ENCODE results near the gene GOLGA1.

Gene GOLGA1

GRCh38 chr9:124878518-124878917 lies 62.4 kb downstream of the GOLGA1 start:
- no peak for TF ChIP-seq FOXP2 (optimal IDR thresholded peaks at IDR 0.05; ENCODE audit: borderline replicate concordance, extremely low read depth, extremely low read length, insufficient read depth)
- TF ChIP-seq TAF1 (IDR thresholded peaks at IDR 0.05; ENCODE audit: borderline replicate concordance, insufficient read depth, low read length) = no peak
- no peak for TF ChIP-seq REST (IDR thresholded peaks at IDR 0.05; ENCODE audit: insufficient read depth in 1 of 2, low read depth in 2 of 2, low read length in 2 of 2)
- no peak for TF ChIP-seq SIN3A (IDR thresholded peaks at IDR 0.05; ENCODE audit: borderline replicate concordance, insufficient read depth, low read length)
- TF ChIP-seq POLR2AphosphoS5 (IDR thresholded peaks at IDR 0.05; ENCODE audit: low read depth, low read length) = no peak; the same call in 1 of the 2 replicates

GRCh38 chr9:124878021-124878420 lies 62.9 kb downstream of the GOLGA1 start:
- TF ChIP-seq REST (IDR thresholded peaks at IDR 0.05; ENCODE audit: insufficient read depth in 1 of 2, low read depth in 2 of 2, low read length in 2 of 2) (no peak), TAF1 (IDR thresholded peaks at IDR 0.05; ENCODE audit: borderline replicate concordance, insufficient read depth, low read length) (no peak), SIN3A (IDR thresholded peaks at IDR 0.05; ENCODE audit: borderline replicate concordance, insufficient read depth, low read length) (no peak), POLR2AphosphoS5 (IDR thresholded peaks at IDR 0.05; ENCODE audit: low read depth, low read length) (no peak), FOXP2 (optimal IDR thresholded peaks at IDR 0.05; ENCODE audit: borderline replicate concordance, extremely low read depth, extremely low read length, insufficient read depth) (no peak)

GRCh38 chr9:124877021-124877782 lies 63.7 kb downstream of the GOLGA1 start:
- TF ChIP-seq TAF1 (IDR thresholded peaks at IDR 0.05; ENCODE audit: borderline replicate concordance, insufficient read depth, low read length) (no peak), POLR2AphosphoS5 (IDR thresholded peaks at IDR 0.05; ENCODE audit: low read depth, low read length) (no peak), SIN3A (IDR thresholded peaks at IDR 0.05; ENCODE audit: borderline replicate concordance, insufficient read depth, low read length) (no peak), REST (IDR thresholded peaks at IDR 0.05; ENCODE audit: insufficient read depth in 1 of 2, low read depth in 2 of 2, low read length in 2 of 2) (no peak), FOXP2 (optimal IDR thresholded peaks at IDR 0.05; ENCODE audit: borderline replicate concordance, extremely low read depth, extremely low read length, insufficient read depth) (no peak)

GRCh38 chr9:124875501-124875900 lies 65.4 kb downstream of the GOLGA1 start:
- TF ChIP-seq REST (IDR thresholded peaks at IDR 0.05; ENCODE audit: insufficient read depth in 1 of 2, low read depth in 2 of 2, low read length in 2 of 2) (no peak), SIN3A (IDR thresholded peaks at IDR 0.05; ENCODE audit: borderline replicate concordance, insufficient read depth, low read length) (no peak), FOXP2 (optimal IDR thresholded peaks at IDR 0.05; ENCODE audit: borderline replicate concordance, extremely low read depth, extremely low read length, insufficient read depth) (no peak), POLR2AphosphoS5 (IDR thresholded peaks at IDR 0.05; ENCODE audit: low read depth, low read length) (no peak), TAF1 (IDR thresholded peaks at IDR 0.05; ENCODE audit: borderline replicate concordance, insufficient read depth, low read length) (no peak)
